Transverse colon (tissue), 4 donors: ENCODE data around the gene IFI44.

Experiments used
- CTCF ChIP-seq, 5 experiments: fragments of 200-600 bp in 3 of 5; fragments of 450-650 bp in 2 of 5; sonication (generic) in 3 of 5; IDR thresholded peaks; 1 replicate in 2 of 5; 2 replicates in 3 of 5; pipeline ENCODE4 v1.5.1; 2016 to 2017; ENCODE audit warnings: antibody characterized with exemption in 5 of 5, inconsistent platforms in 3 of 5, mild to moderate bottlenecking in 2 of 5, moderate library complexity in 1 of 5
- EP300 ChIP-seq: sonication (generic); formaldehyde crosslinking; IDR thresholded peaks from one replicate; pipeline ENCODE4 v1.6.1; 2017; ENCODE audit warnings: antibody characterized with exemption, low read depth
- POLR2A ChIP-seq: fragments of 450-650 bp; IDR thresholded peaks from one replicate; pipeline ENCODE4 v1.6.1; 2016; ENCODE audit warnings: antibody characterized with exemption, mild to moderate bottlenecking, moderate library complexity
- POLR2AphosphoS5 ChIP-seq, 3 donors: sonication (generic); formaldehyde crosslinking; IDR thresholded peaks; one replicate each; pipeline ENCODE4 v1.6.1; 2016; ENCODE audit warnings: antibody characterized with exemption in 3 of 3

GRCh38 chr1:78678324-78678723 is 28.7 kb downstream of the IFI44 start:
- TF ChIP-seq EP300, result no peak
- TF ChIP-seq CTCF (IDR thresholded peaks at IDR 0.05), result no peak
- TF ChIP-seq POLR2AphosphoS5 (IDR thresholded peaks at IDR 0.05), result no peak
- no peak for TF ChIP-seq POLR2A
